SH-SY5Y (cell line): ENCODE measurements around the gene DCD.

Experiments
- GATA2 ChIP-seq: IDR thresholded peaks from 2 replicates; pipeline ENCODE4 v1.6.1; 2011; ENCODE audit warnings: mild to moderate bottlenecking, low read depth, low read length
- GATA3 ChIP-seq: IDR thresholded peaks from 2 replicates; pipeline ENCODE4 v1.6.1; 2011; ENCODE audit warnings: low read depth, mild to moderate bottlenecking, low read length, moderate library complexity

- TF ChIP-seq GATA2 (no peak), GATA3 (no peak)
Measured at GRCh38 chr12:54602661-54603060, 45.5 kb downstream of the DCD start.
